HEK293 (cell line): ENCODE results near the gene GSG1L.

Experiments
- CTCF ChIA-PET: fragments of 350-600 bp; formaldehyde crosslinking; extraction: SDS; loops from one replicate; lab custom pipeline; 2021; ENCODE audit warnings: antibody characterized with exemption; lab: Yijun Ruan, JAX
- POLR2A ChIA-PET: fragments of 300-600 bp; formaldehyde crosslinking; extraction: SDS; loops from one replicate; lab custom pipeline; 2020; ENCODE audit warnings: antibody characterized with exemption, inconsistent platforms; lab: Yijun Ruan, JAX
- H3K27ac ChIP-seq: fragments of 200-500 bp; sonication (Bioruptor generic); 2 replicates; pipeline ENCODE4 v1.5.1; 2014; ENCODE audit warnings: low read depth, low read length, control low read depth, inconsistent platforms; ENCODE audit errors: extremely low read depth
- H3K36me3 ChIP-seq, 2 experiments: fragments of 200-500 bp in 1 of 2; sonication (Bioruptor generic) in 1 of 2; 1 replicate in 1 of 2; 2 replicates in 1 of 2; pipeline ENCODE4 v1.5.1; 2014 to 2017; ENCODE audit warnings: inconsistent platforms in 2 of 2, low read length in 2 of 2; ENCODE audit not compliant: control insufficient read depth in 2 of 2, insufficient read depth in 1 of 2
- H3K4me1 ChIP-seq: fragments of 200-500 bp; sonication (Bioruptor generic); 2 replicates; pipeline ENCODE4 v1.5.1; 2014; ENCODE audit warnings: mild to moderate bottlenecking, low read length, inconsistent platforms; ENCODE audit not compliant: control insufficient read depth, insufficient read depth
- H3K4me3 ChIP-seq: 2 replicates; pipeline ENCODE4 v1.5.1; 2011; ENCODE audit warnings: low read depth, mild to moderate bottlenecking, control low read depth, low read length, moderate library complexity
- H3K9me3 ChIP-seq: fragments of 200-500 bp; sonication (Bioruptor generic); 2 replicates; pipeline ENCODE4 v1.5.1; 2014; ENCODE audit warnings: low read depth, low read length, inconsistent platforms; ENCODE audit not compliant: control insufficient read depth, insufficient read depth
- BCL6B ChIP-seq: fragments of 450-650 bp; formaldehyde crosslinking; IDR thresholded peaks from 2 replicates; pipeline ENCODE4 v1.5.1; 2017; ENCODE audit warnings: missing biosample characterization, missing genetic modification characterization
- GLI2 ChIP-seq: fragments of 450-650 bp; formaldehyde crosslinking; IDR thresholded peaks from 2 replicates; pipeline ENCODE4; 2017; ENCODE audit warnings: missing biosample characterization, missing genetic modification characterization, low read depth, borderline replicate concordance
- GLIS2 ChIP-seq: fragments of 450-650 bp; formaldehyde crosslinking; IDR thresholded peaks from 2 replicates; pipeline ENCODE4 v1.5.1; 2016; ENCODE audit warnings: missing biosample characterization, missing genetic modification characterization
- KLF8 ChIP-seq: fragments of 450-650 bp; formaldehyde crosslinking; IDR thresholded peaks from 2 replicates; pipeline ENCODE4 v1.5.1; 2016; ENCODE audit warnings: missing biosample characterization, missing genetic modification characterization
- OSR2 ChIP-seq: fragments of 450-650 bp; formaldehyde crosslinking; IDR thresholded peaks from 2 replicates; pipeline ENCODE4 v1.5.1; 2016; ENCODE audit warnings: missing biosample characterization, missing genetic modification characterization
- RBAK ChIP-seq: fragments of 450-650 bp; formaldehyde crosslinking; IDR thresholded peaks from 2 replicates; pipeline ENCODE4 v1.5.1; 2016; ENCODE audit warnings: missing biosample characterization, missing genetic modification characterization
- REPIN1 ChIP-seq: fragments of 450-650 bp; formaldehyde crosslinking; IDR thresholded peaks from 2 replicates; pipeline ENCODE4 v1.5.1; 2017; ENCODE audit warnings: missing biosample characterization, missing genetic modification characterization, low read depth
- ZNF132 ChIP-seq: fragments of 450-650 bp; formaldehyde crosslinking; IDR thresholded peaks from 2 replicates; pipeline ENCODE4 v1.5.1; 2017; ENCODE audit warnings: missing biosample characterization, missing genetic modification characterization, borderline replicate concordance
- ZNF146 ChIP-seq: fragments of 450-650 bp; formaldehyde crosslinking; IDR thresholded peaks from 2 replicates; pipeline ENCODE4 v1.5.1; 2016; ENCODE audit warnings: missing biosample characterization, missing genetic modification characterization
- ZNF175 ChIP-seq: fragments of 450-650 bp; formaldehyde crosslinking; IDR thresholded peaks from 2 replicates; pipeline ENCODE4 v1.5.1; 2016; ENCODE audit warnings: missing biosample characterization, missing genetic modification characterization
- ZNF274 ChIP-seq, 2 experiments: fragments of 200-500 bp in 1 of 2; fragments of 450-650 bp in 1 of 2; sonication (Bioruptor generic) in 1 of 2; formaldehyde crosslinking in 1 of 2; IDR thresholded peaks; 2 replicates each; pipeline versions ENCODE4 v1.5.1 to v1.6.1; 2014 to 2016; ENCODE audit warnings: borderline replicate concordance in 1 of 2, inconsistent platforms in 1 of 2, low read length in 1 of 2, missing biosample characterization in 1 of 2, missing genetic modification characterization in 1 of 2
- ZNF354C ChIP-seq: fragments of 450-650 bp; formaldehyde crosslinking; IDR thresholded peaks from 2 replicates; pipeline ENCODE4 v1.5.1; 2016; ENCODE audit warnings: missing biosample characterization, missing genetic modification characterization, low read depth, borderline replicate concordance
- ZNF404 ChIP-seq: fragments of 450-650 bp; formaldehyde crosslinking; IDR thresholded peaks from 2 replicates; pipeline ENCODE4 v1.5.1; 2017; ENCODE audit warnings: missing biosample characterization, missing genetic modification characterization
- ZNF510 ChIP-seq: fragments of 450-650 bp; formaldehyde crosslinking; IDR thresholded peaks from 2 replicates; pipeline ENCODE4 v1.5.1; 2018; ENCODE audit warnings: mild to moderate bottlenecking, missing genetic modification characterization, missing biosample characterization; ENCODE audit not compliant: insufficient replicate concordance
- ZNF518A ChIP-seq: fragments of 450-650 bp; formaldehyde crosslinking; conservative IDR thresholded peaks from 2 replicates; pipeline ENCODE4 v1.5.1; 2016; ENCODE audit warnings: low read depth, missing biosample characterization, missing genetic modification characterization
- ZNF658 ChIP-seq: fragments of 450-650 bp; formaldehyde crosslinking; IDR thresholded peaks from 2 replicates; pipeline ENCODE4; 2016; ENCODE audit warnings: missing biosample characterization, missing genetic modification characterization
- ZNF660 ChIP-seq: fragments of 450-650 bp; IDR thresholded peaks from 2 replicates; pipeline ENCODE4 v1.5.1; 2018; ENCODE audit warnings: missing biosample characterization, mild to moderate bottlenecking, missing genetic modification characterization
- ZNF692 ChIP-seq: fragments of 450-650 bp; formaldehyde crosslinking; IDR thresholded peaks from 2 replicates; pipeline ENCODE4 v1.5.1; 2016; ENCODE audit warnings: missing biosample characterization, missing genetic modification characterization
- ZNF843 ChIP-seq: fragments of 450-650 bp; formaldehyde crosslinking; IDR thresholded peaks from 2 replicates; pipeline ENCODE4 v1.5.1; 2016; ENCODE audit warnings: missing biosample characterization, missing genetic modification characterization
- TF ChIP-seq, protein P1 (sequence below): fragments of 450-650 bp; formaldehyde crosslinking; IDR thresholded peaks from 2 replicates; pipeline ENCODE4 v1.5.1; 2016; ENCODE audit warnings: missing biosample characterization, missing genetic modification characterization, borderline replicate concordance
- TF ChIP-seq, protein P2 (sequence below): fragments of 450-650 bp; formaldehyde crosslinking; IDR thresholded peaks from 2 replicates; pipeline ENCODE4 v1.5.1; 2016; ENCODE audit warnings: missing biosample characterization, missing genetic modification characterization

GSG1L gene

GRCh38 chr16:27844826-27845225 lies 218.7 kb downstream of the GSG1L start (continued):
- TF ChIP-seq, protein P1, sequence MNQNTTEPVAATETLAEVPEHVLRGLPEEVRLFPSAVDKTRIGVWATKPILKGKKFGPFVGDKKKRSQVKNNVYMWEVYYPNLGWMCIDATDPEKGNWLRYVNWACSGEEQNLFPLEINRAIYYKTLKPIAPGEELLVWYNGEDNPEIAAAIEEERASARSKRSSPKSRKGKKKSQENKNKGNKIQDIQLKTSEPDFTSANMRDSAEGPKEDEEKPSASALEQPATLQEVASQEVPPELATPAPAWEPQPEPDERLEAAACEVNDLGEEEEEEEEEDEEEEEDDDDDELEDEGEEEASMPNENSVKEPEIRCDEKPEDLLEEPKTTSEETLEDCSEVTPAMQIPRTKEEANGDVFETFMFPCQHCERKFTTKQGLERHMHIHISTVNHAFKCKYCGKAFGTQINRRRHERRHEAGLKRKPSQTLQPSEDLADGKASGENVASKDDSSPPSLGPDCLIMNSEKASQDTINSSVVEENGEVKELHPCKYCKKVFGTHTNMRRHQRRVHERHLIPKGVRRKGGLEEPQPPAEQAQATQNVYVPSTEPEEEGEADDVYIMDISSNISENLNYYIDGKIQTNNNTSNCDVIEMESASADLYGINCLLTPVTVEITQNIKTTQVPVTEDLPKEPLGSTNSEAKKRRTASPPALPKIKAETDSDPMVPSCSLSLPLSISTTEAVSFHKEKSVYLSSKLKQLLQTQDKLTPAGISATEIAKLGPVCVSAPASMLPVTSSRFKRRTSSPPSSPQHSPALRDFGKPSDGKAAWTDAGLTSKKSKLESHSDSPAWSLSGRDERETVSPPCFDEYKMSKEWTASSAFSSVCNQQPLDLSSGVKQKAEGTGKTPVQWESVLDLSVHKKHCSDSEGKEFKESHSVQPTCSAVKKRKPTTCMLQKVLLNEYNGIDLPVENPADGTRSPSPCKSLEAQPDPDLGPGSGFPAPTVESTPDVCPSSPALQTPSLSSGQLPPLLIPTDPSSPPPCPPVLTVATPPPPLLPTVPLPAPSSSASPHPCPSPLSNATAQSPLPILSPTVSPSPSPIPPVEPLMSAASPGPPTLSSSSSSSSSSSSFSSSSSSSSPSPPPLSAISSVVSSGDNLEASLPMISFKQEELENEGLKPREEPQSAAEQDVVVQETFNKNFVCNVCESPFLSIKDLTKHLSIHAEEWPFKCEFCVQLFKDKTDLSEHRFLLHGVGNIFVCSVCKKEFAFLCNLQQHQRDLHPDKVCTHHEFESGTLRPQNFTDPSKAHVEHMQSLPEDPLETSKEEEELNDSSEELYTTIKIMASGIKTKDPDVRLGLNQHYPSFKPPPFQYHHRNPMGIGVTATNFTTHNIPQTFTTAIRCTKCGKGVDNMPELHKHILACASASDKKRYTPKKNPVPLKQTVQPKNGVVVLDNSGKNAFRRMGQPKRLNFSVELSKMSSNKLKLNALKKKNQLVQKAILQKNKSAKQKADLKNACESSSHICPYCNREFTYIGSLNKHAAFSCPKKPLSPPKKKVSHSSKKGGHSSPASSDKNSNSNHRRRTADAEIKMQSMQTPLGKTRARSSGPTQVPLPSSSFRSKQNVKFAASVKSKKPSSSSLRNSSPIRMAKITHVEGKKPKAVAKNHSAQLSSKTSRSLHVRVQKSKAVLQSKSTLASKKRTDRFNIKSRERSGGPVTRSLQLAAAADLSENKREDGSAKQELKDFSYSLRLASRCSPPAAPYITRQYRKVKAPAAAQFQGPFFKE = no peak
- TF ChIP-seq OSR2 (tag by site-specific recombination) = no peak
- no peak for TF ChIP-seq REPIN1 (tag by site-specific recombination)
- TF ChIP-seq ZNF660 (tag by site-specific recombination) = no peak
- TF ChIP-seq ZNF132 = no peak
- no peak for TF ChIP-seq ZNF354C (tag by site-specific recombination)
- no peak for TF ChIP-seq ZNF510 (tag by site-specific recombination)
- TF ChIP-seq ZNF518A (tag by site-specific recombination) = no peak

GRCh38 chr16:27843800-27844199 lies 219.7 kb downstream of the GSG1L start:
- CTCF ChIA-PET = interaction anchor here (0.6 to 1.9 kb wide), 3 partner anchors 12 to 688 kb away, joined by 4 to 6 read pairs (median 4); no protein-coding TSS in a partner anchor
- Histone ChIP-seq H3K36me3 (no peaks in the 10 kb centered on the region), H3K4me1 (no peaks in the 10 kb centered on the region), H3K9me3 (no peaks in the 10 kb centered on the region), H3K27ac (no peak overlapping the region), H3K4me3 (no peak overlapping the region)
- POLR2A ChIA-PET = no interaction called here
- TF ChIP-seq ZNF404 (tag by site-specific recombination) = no peak
- no peak for TF ChIP-seq ZNF274 (IDR thresholded peaks at IDR 0.05; ENCODE audit: low read length)
- TF ChIP-seq ZNF274 (tag by site-specific recombination; IDR thresholded peaks at IDR 0.05; ENCODE audit: borderline replicate concordance) = no peak
- no peak for TF ChIP-seq ZNF175
- no peak for TF ChIP-seq GLIS2
- TF ChIP-seq KLF8 = no peak
- no peak for TF ChIP-seq BCL6B (tag by site-specific recombination)
- TF ChIP-seq ZNF146 (tag by site-specific recombination) = no peak
- TF ChIP-seq ZNF132 = no peak
- no peak for TF ChIP-seq ZNF843
- TF ChIP-seq ZNF658 = no peak
- no peak for TF ChIP-seq RBAK (tag by site-specific recombination)
- no peak for TF ChIP-seq ZNF692 (tag by site-specific recombination)
- no peak for TF ChIP-seq GLI2 (tag by site-specific recombination)
- TF ChIP-seq, protein P2, sequence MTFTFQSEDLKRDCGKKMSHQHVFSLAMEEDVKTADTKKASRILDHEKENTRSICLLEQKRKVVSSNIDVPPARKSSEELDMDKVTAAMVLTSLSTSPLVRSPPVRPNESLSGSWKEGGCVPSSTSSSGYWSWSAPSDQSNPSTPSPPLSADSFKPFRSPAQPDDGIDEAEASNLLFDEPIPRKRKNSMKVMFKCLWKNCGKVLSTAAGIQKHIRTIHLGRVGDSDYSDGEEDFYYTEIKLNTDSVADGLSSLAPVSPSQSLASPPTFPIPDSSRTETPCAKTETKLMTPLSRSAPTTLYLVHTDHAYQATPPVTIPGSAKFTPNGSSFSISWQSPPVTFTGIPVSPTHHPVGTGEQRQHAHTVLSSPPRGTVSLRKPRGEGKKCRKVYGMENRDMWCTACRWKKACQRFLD (tag by site-specific recombination) = no peak
